Body of pancreas (tissue), 4 donors: ENCODE data around the gene TMED4. TPM values are rescaled to one million over a fixed set of nuclear protein-coding genes. Genes with fewer than 3 reads are reported as not detected.
A peak's percentile ranks its signal among the peaks of the same experiment; 100 is the strongest.

Experiments
- ATAC-seq: fragments of 150-250 bp; one replicate; pipeline ENCODE4 v1.9.1; 2016
- DNase-seq, 4 donors: peaks; one replicate each; pipeline ENCODE4 v3.0.0-alpha.2; 2019
- H3K27ac ChIP-seq, 4 donors: fragments of 200-600 bp; sonication (generic); 1 replicate in 3 of 4; 2 replicates in 1 of 4; pipeline versions ENCODE4 v1.5.1 to v1.6.1; 2016 to 2019; ENCODE audit warnings: mild to moderate bottlenecking in 1 of 4, mixed read lengths in 1 of 4, moderate library complexity in 1 of 4
- H3K27me3 ChIP-seq, 2 donors: fragments of 200-600 bp; sonication (generic); one replicate each; pipeline ENCODE4 v1.6.0; 2016; ENCODE audit warnings: mild to moderate bottlenecking in 1 of 2
- H3K36me3 ChIP-seq, 2 donors: fragments of 200-600 bp; sonication (generic); replicated peaks in 1 of 2; 2 replicates each; pipeline ENCODE4 v1.5.1; 2016; ENCODE audit warnings: low read depth in 2 of 2; ENCODE audit not compliant: insufficient read depth in 1 of 2
- H3K4me1 ChIP-seq: fragments of 200-600 bp; sonication (generic); one replicate; pipeline ENCODE4 v1.6.0; 2016
- H3K4me3 ChIP-seq, 2 donors: fragments of 200-600 bp; sonication (generic); 1 replicate in 1 of 2; 2 replicates in 1 of 2; pipeline ENCODE4 v1.5.1; 2016 to 2019
- H3K9me3 ChIP-seq, 3 donors: fragments of 200-600 bp; sonication (generic); 1 replicate in 2 of 3; 2 replicates in 1 of 3; pipeline ENCODE4 v1.5.1; 2016
- CTCF ChIP-seq, 7 experiments: fragments of 450-650 bp in 4 of 7; fragments of 200-600 bp in 3 of 7; sonication (generic) in 3 of 7; IDR thresholded peaks; one replicate each; pipeline ENCODE4 v1.5.1; 2016 to 2019; ENCODE audit warnings: antibody characterized with exemption in 7 of 7
- POLR2A ChIP-seq, 3 donors: fragments of 450-650 bp; IDR thresholded peaks; one replicate each; pipeline ENCODE4 v1.6.1; 2016; ENCODE audit warnings: antibody characterized with exemption in 3 of 3, mild to moderate bottlenecking in 2 of 3
- WGBS, 2 donors: methylation state at CpG; one replicate each; pipeline ENCODE4 v1.1.5; 2017; 5-methylcytosine and 5-hydroxymethylcytosine counted together
- intact Hi-C: fragments of 100-400 bp; cut with DNase I; formaldehyde crosslinking; loops from one replicate; pipeline ENCODE4 v1.15.1; 2023
- total RNA-seq, 2 donors: library from RNA; depleted of rRNA; stranded (reverse); fragments of >200 nt; gene quantifications; one replicate each; pipeline ENCODE4 v1.1.0, GENCODE V29; 2016

Gene TMED4
- total RNA-seq, 2 donors from 2014 or later = 52.4 to 65.6 TPM

DNA sequence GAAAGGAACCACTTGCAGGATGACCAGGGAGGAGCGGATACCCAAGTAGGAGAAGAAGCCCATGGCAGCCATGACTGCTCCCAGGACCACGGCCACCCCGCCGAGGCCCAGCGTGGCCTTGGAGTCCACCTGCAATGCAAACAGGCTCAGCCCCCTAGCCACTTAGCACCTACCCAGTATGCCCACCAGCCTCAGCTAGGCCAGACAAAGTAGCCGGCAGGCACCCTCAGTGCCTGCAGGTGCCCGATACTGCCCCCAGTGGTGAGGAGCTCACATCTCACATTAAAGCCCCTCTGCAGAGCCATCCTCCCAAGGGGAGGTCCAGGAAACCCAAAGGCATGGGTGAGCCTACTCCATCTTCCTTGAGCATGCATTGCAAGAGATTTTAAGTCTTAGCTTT is 47.5 kb downstream of the TMED4 start:
- Histone ChIP-seq H3K36me3 (no peaks in the 10 kb centered on the region), H3K27ac (no peak overlapping the region), H3K4me3 (no peak overlapping the region), H3K9me3 (no peaks in the 10 kb centered on the region), H3K4me1 (no peaks in the 10 kb centered on the region), H3K27me3 (no peaks in the 10 kb centered on the region)
- peak in 2 of 4 donors; percentile 33 to 42 for DNase-seq
- ATAC-seq = no peak
- peak in 6 of 7 experiments; percentile 30 to 36 (median 31) for TF ChIP-seq CTCF (IDR thresholded peaks at IDR 0.05)
- no peak for TF ChIP-seq POLR2A (IDR thresholded peaks at IDR 0.05)
- intact Hi-C loops = no loop called here
- WGBS, 2 donors = 59 to 95% methylated on average over 4 to 7 of the region's 7 CpGs

GRCh38 chr7:44534087-44534486 is 47.9 kb downstream of the TMED4 start:
- no peak for DNase-seq
- WGBS, 2 donors = 43 to 53% methylated on average over 5 of the region's 5 CpGs
- TF ChIP-seq CTCF (IDR thresholded peaks at IDR 0.05) = no peak
- TF ChIP-seq POLR2A (IDR thresholded peaks at IDR 0.05) = no peak
- no peaks in the 10 kb centered on the region for H3K4me1 ChIP-seq
- H3K36me3 ChIP-seq = no peaks in the 10 kb centered on the region
- no peak for ATAC-seq
- H3K9me3 ChIP-seq = no peaks in the 10 kb centered on the region
- no peak overlapping the region for H3K27ac ChIP-seq
- intact Hi-C loops = no loop called here
- H3K27me3 ChIP-seq = no peaks in the 10 kb centered on the region
- no peak overlapping the region for H3K4me3 ChIP-seq

DNA sequence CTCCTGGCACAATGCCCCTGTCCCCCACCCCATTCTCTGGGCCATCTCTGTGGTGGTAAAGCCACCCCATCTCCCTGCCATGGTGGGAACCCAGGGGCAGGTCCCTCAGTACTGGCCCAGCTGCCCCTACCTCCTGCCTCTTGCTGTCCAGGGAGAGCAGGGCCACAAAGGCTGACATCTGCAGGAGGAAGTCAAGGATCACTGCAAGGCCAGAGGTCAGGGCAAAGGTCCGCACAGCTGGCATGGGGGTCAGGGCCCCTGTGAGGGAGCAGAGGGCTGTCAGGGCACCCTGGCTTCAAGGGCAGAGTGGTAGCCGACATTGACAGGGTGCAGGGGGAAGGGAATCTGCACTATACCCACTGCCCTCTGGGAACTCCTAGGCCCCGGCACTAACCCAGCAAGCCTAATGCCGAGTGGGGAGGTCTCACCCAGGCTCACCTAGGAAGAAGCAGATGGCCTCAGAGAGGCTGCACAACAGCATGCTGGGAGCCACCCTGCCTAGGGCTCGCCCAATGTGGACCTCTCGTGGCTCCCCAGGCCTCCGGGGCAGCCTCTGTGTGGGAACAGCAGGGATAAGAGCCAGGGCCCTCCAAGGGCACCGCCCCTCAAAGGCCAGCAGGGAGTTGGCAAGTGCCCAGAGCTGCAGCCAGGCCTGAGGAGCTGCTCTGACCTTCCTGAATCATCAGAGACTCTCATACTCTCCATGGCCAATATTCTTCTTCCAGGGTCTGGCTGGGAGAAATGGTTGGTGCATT is 48.6 kb downstream of the TMED4 start:
- intact Hi-C loops = no loop called here
- H3K4me3 ChIP-seq = no peak overlapping the region
- no peak overlapping the region for H3K27ac ChIP-seq
- H3K4me1 ChIP-seq = no peaks in the 10 kb centered on the region
- no peaks in the 10 kb centered on the region for H3K9me3 ChIP-seq
- ATAC-seq (no peak), DNase-seq (no peak)
- WGBS, 2 donors = 77% methylated on average over 7 of the region's 8 CpGs; no CpG with 5 or more reads in 1 of the 2 donors
- TF ChIP-seq CTCF (IDR thresholded peaks at IDR 0.05) (no peak), POLR2A (IDR thresholded peaks at IDR 0.05) (no peak)
- no peaks in the 10 kb centered on the region for H3K27me3 ChIP-seq
- H3K36me3 ChIP-seq = no peaks in the 10 kb centered on the region

GRCh38 chr7:44531421-44532380 is 50.3 kb downstream of the TMED4 start:
- no peaks in the 10 kb centered on the region for H3K27me3 ChIP-seq
- ATAC-seq (no peak), DNase-seq (no peak)
- H3K4me1 ChIP-seq = no peaks in the 10 kb centered on the region
- intact Hi-C loops = no loop called here
- TF ChIP-seq POLR2A (IDR thresholded peaks at IDR 0.05) (no peak), CTCF (IDR thresholded peaks at IDR 0.05) (no peak)
- no peak overlapping the region for H3K4me3 ChIP-seq
- H3K27ac ChIP-seq = no peak overlapping the region
- no peaks in the 10 kb centered on the region for H3K36me3 ChIP-seq
- 77 to 80% methylated on average over 3 to 17 of the region's 17 CpGs for WGBS, 2 donors
- H3K9me3 ChIP-seq = no peaks in the 10 kb centered on the region
